Liver (tissue), 9 donors: ENCODE results near the gene ZNF79. TPM values are rescaled to one million over a fixed set of nuclear protein-coding genes. Genes with fewer than 3 reads are reported as not detected.

Source experiments
- DNase-seq: peaks from one replicate; pipeline ENCODE4 v3.0.0-alpha.2; 2017; ENCODE audit warnings: low spot score
- H3K27ac ChIP-seq, 2 donors: one replicate each; pipeline ENCODE4 v1.7.0; 2013; ENCODE audit warnings: inconsistent platforms in 2 of 2, low read length in 2 of 2, control low read depth in 1 of 2, low read depth in 1 of 2, mild to moderate bottlenecking in 1 of 2
- H3K27me3 ChIP-seq, 4 donors: one replicate each; pipeline versions ENCODE4 v1.6.1 to v1.7.0; 2013; ENCODE audit warnings: low read length in 3 of 4, inconsistent platforms in 1 of 4, mild to moderate bottlenecking in 1 of 4, moderate library complexity in 1 of 4; ENCODE audit not compliant: control insufficient read depth in 4 of 4, insufficient read depth in 4 of 4
- H3K36me3 ChIP-seq, 4 donors: one replicate each; pipeline versions ENCODE4 v1.6.1 to v1.7.0; 2013; ENCODE audit warnings: low read length in 3 of 4, mild to moderate bottlenecking in 3 of 4, low read depth in 1 of 4, moderate library complexity in 1 of 4; ENCODE audit not compliant: control insufficient read depth in 4 of 4, insufficient read depth in 3 of 4
- H3K4me1 ChIP-seq, 4 donors: one replicate each; pipeline versions ENCODE4 v1.6.1 to v1.7.0; 2013; ENCODE audit warnings: low read length in 3 of 4, mild to moderate bottlenecking in 3 of 4, moderate library complexity in 1 of 4; ENCODE audit not compliant: control insufficient read depth in 4 of 4, insufficient read depth in 4 of 4
- H3K4me3 ChIP-seq, 3 donors: one replicate each; pipeline versions ENCODE4 v1.6.1 to v1.7.0; 2013; ENCODE audit warnings: low read length in 3 of 3, control low read depth in 1 of 3, low read depth in 1 of 3, mild to moderate bottlenecking in 1 of 3
- H3K9ac ChIP-seq, 2 donors: one replicate each; pipeline ENCODE4 v1.7.0; 2013; ENCODE audit warnings: low read length in 2 of 2, mild to moderate bottlenecking in 2 of 2, moderate library complexity in 2 of 2, control low read depth in 1 of 2, low read depth in 1 of 2
- H3K9me3 ChIP-seq, 4 donors: one replicate each; pipeline versions ENCODE4 v1.6.1 to v1.7.0; 2013; ENCODE audit warnings: low read length in 3 of 4; ENCODE audit not compliant: control insufficient read depth in 4 of 4
- ATF3 ChIP-seq: IDR thresholded peaks from 2 replicates; pipeline ENCODE4 v1.6.1; 2016; ENCODE audit warnings: antibody characterized with exemption
- CTCF ChIP-seq: fragments of 150-350 bp; IDR thresholded peaks from 2 replicates; pipeline ENCODE4 v1.5.1; 2017; ENCODE audit warnings: improper control_type of control experiment, low read depth, low read length; ENCODE audit not compliant: missing input control
- EGR1 ChIP-seq, 2 donors: IDR thresholded peaks; 2 replicates each; pipeline ENCODE4 v1.6.1; 2016 to 2018; ENCODE audit warnings: antibody characterized with exemption in 2 of 2, low read depth in 2 of 2
- FOXA1 ChIP-seq: IDR thresholded peaks from 2 replicates; pipeline ENCODE4 v1.6.1; 2016; ENCODE audit warnings: antibody characterized with exemption
- FOXA2 ChIP-seq: IDR thresholded peaks from 2 replicates; pipeline ENCODE4 v1.6.1; 2016; ENCODE audit warnings: antibody characterized with exemption
- GABPA ChIP-seq, 2 donors: IDR thresholded peaks in 1 of 2; conservative IDR thresholded peaks in 1 of 2; 2 replicates each; pipeline ENCODE4 v1.6.1; 2016; ENCODE audit warnings: antibody characterized with exemption in 2 of 2, mild to moderate bottlenecking in 1 of 2, moderate library complexity in 1 of 2
- HNF4A ChIP-seq, 2 donors: conservative IDR thresholded peaks; 2 replicates each; pipeline ENCODE4 v1.6.1; 2016; ENCODE audit warnings: antibody characterized with exemption in 2 of 2, mild to moderate bottlenecking in 2 of 2
- HNF4G ChIP-seq: IDR thresholded peaks from 2 replicates; pipeline ENCODE4 v1.6.1; 2016; ENCODE audit warnings: antibody characterized with exemption
- JUND ChIP-seq, 2 donors: IDR thresholded peaks; 2 replicates each; pipeline ENCODE4 v1.6.1; 2016; ENCODE audit warnings: antibody characterized with exemption in 2 of 2
- MAX ChIP-seq: IDR thresholded peaks from 2 replicates; pipeline ENCODE4 v1.6.1; 2016; ENCODE audit warnings: antibody characterized with exemption
- NR2F2 ChIP-seq: IDR thresholded peaks from 2 replicates; pipeline ENCODE4 v1.6.1; 2016; ENCODE audit warnings: antibody characterized with exemption
- RAD21 ChIP-seq, 2 donors: IDR thresholded peaks; 2 replicates each; pipeline ENCODE4 v1.6.1; 2016; ENCODE audit warnings: antibody characterized with exemption in 2 of 2, mild to moderate bottlenecking in 2 of 2
- REST ChIP-seq: IDR thresholded peaks from 2 replicates; pipeline ENCODE4 v1.6.1; 2016; ENCODE audit warnings: antibody characterized with exemption, mild to moderate bottlenecking
- RXRA ChIP-seq, 2 donors: IDR thresholded peaks; 2 replicates each; pipeline ENCODE4 v1.6.1; 2017 to 2018; ENCODE audit warnings: antibody characterized with exemption in 2 of 2, mild to moderate bottlenecking in 1 of 2
- SP1 ChIP-seq: IDR thresholded peaks from 2 replicates; pipeline ENCODE4 v1.6.1; 2018; ENCODE audit warnings: antibody characterized with exemption, mild to moderate bottlenecking
- TAF1 ChIP-seq: conservative IDR thresholded peaks from 2 replicates; pipeline ENCODE4 v1.6.1; 2016; ENCODE audit warnings: antibody characterized with exemption, mild to moderate bottlenecking
- YY1 ChIP-seq: IDR thresholded peaks from 2 replicates; pipeline ENCODE4 v1.6.1; 2016; ENCODE audit warnings: antibody characterized with exemption, mild to moderate bottlenecking
- ZBTB33 ChIP-seq: IDR thresholded peaks from 2 replicates; pipeline ENCODE4 v1.6.1; 2016; ENCODE audit warnings: antibody characterized with exemption
- WGBS: extraction: QIAGEN DNeasy Blood & Tissue Kit; methylation state at CpG from one replicate; pipeline ENCODE4 v1.1.7; 2013; 5-methylcytosine and 5-hydroxymethylcytosine counted together
- polyA plus RNA-seq, 2 donors: library from polyadenylated mRNA; stranded (reverse) in 1 of 2; unstranded in 1 of 2; fragments of 200-250 nt in 1 of 2; fragments of >200 nt in 1 of 2; fragmentation: Nextera tagmentation in 1 of 2; extraction: Ambion mirVana in 1 of 2; gene quantifications; one replicate each; pipeline versions ENCODE4 v1.2.1 to v1.2.3, GENCODE V29; 2013 to 2015
- total RNA-seq, 2 donors: library from RNA; depleted of rRNA; stranded (reverse); fragments of >200 nt; gene quantifications; one replicate each; pipeline ENCODE4 v1.2.3, GENCODE V29; 2014
- donor health status: healthy.
- donor health status: healthy.
- donor health status: healthy.
- donor health status: healthy.
- donor health status: healthy.

Gene ZNF79
- total and polyA plus RNA-seq, 4 donors, result 2.2 to 6.9 (median 4.2) TPM

- Histone ChIP-seq H3K9me3 (no peaks in the 10 kb centered on the region), H3K9ac (peak within 1 kb of the TSS; percentile 24 to 54), H3K4me1 (peaks cover 2 to 21% (median 17%) of the 10 kb centered on the region in 4 donors), H3K27me3 (no peaks in the 10 kb centered on the region), H3K27ac (peak within 1 kb of the TSS; percentile 75 to 81), H3K36me3 (peaks cover 0 to 5% (median 2%) of the 10 kb centered on the region in 4 donors), H3K4me3 (peak within 1 kb of the TSS; percentile 68 to 90 (median 81))
- TF ChIP-seq TAF1 (peak; percentile 5), ZBTB33 (no peak), JUND (IDR thresholded peaks at IDR 0.05) (no peak), EGR1 (IDR thresholded peaks at IDR 0.05; ENCODE audit: low read depth in 2 of 2) (peak in 1 of 2 donors; percentile 19), GABPA (IDR thresholded peaks at IDR 0.05 in 1 of 2, conservative IDR thresholded peaks at IDR 0.05 in 1 of 2) (peak in 1 of 2 donors; percentile 72), SP1 (peak; percentile 99), YY1 (peak; percentile 74), FOXA1 (no peak), HNF4A (conservative IDR thresholded peaks at IDR 0.05) (peak; percentile 86 to 89), HNF4G (peak; percentile 82), RAD21 (IDR thresholded peaks at IDR 0.05) (peak; percentile 29 to 51), FOXA2 (no peak), REST (peak; percentile 39), NR2F2 (no peak), RXRA (IDR thresholded peaks at IDR 0.05) (peak in 1 of 2 donors; percentile 32), CTCF (peak; percentile 14), MAX (no peak), ATF3 (no peak)
- under 1% methylated on average over 87 of the region's 87 CpGs for WGBS
- peak; percentile 98 for DNase-seq
Measured at GRCh38 chr9:127396808-127397645, 27.2 kb upstream of the ZNF79 start, which contains the start of gene SLC2A8. TSS of gene SLC2A8 (plus strand) at chr9:127397169. CDS start at chr9:127397231, 62 bp downstream.
